ENCODE results near the gene RNF115. TPM values are rescaled to one million over a fixed set of nuclear protein-coding genes. Genes with fewer than 3 reads are reported as not detected.

The RNF115 gene
- total RNA-seq, 1 experiment from 2014 or later, result 17.5 TPM

GRCh38 chr1:145757420-145757819, 66.5 kb downstream of the RNF115 start:
- Histone ChIP-seq H3K9me3 (peaks cover 22% of the 10 kb centered on the region), H3K4me1 (peaks cover 18% of the 10 kb centered on the region), H3K4me3 (ENCODE audit: low read depth, low read length) (no peak overlapping the region), H3K36me3 (ENCODE audit: control insufficient read depth, insufficient read depth, low read length) (peaks cover 2% of the 10 kb centered on the region), H3K27me3 (replicated peaks; ENCODE audit: control insufficient read depth, insufficient read depth, low read length) (no peaks in the 10 kb centered on the region)
- no TSS peak for BruUV-seq (replicated peaks)
- Mint-ChIP-seq H3K4me1 (ENCODE audit: low read depth, unreplicated experiment) (peaks cover under 1% of the 10 kb centered on the region), H3K27ac (ENCODE audit: unreplicated experiment) (no peak overlapping the region), H3K36me3 (ENCODE audit: insufficient read depth, unreplicated experiment) (peaks cover 39% of the 10 kb centered on the region), H3K9me3 (ENCODE audit: unreplicated experiment) (no peaks in the 10 kb centered on the region), H3K4me3 (ENCODE audit: unreplicated experiment) (no peak overlapping the region), H3K27me3 (ENCODE audit: insufficient read depth, unreplicated experiment) (no peaks in the 10 kb centered on the region)
- CTCF ChIA-PET, result no interaction called here
- intact Hi-C loops (cut with micrococcal nuclease; ENCODE audit: unreplicated experiment), result no loop called here
- POLR2A ChIA-PET, result no interaction called here
- TF ChIP-seq CTCF (IDR thresholded peaks at IDR 0.05; ENCODE audit: insufficient read depth in 1 of 2, low read depth in 1 of 2, low read length in 1 of 2, severe bottlenecking in 1 of 2, unreplicated experiment in 1 of 2), result no peak
- DNase-seq, result no peak

- Histone ChIP-seq H3K36me3 (ENCODE audit: control insufficient read depth, insufficient read depth, low read length) (no peaks in the 10 kb centered on the region), H3K27me3 (replicated peaks; ENCODE audit: control insufficient read depth, insufficient read depth, low read length) (no peaks in the 10 kb centered on the region), H3K4me1 (no peaks in the 10 kb centered on the region), H3K9me3 (no peaks in the 10 kb centered on the region), H3K4me3 (ENCODE audit: low read depth, low read length) (no peak overlapping the region)
- no TSS peak for BruUV-seq (replicated peaks)
- Mint-ChIP-seq H3K36me3 (ENCODE audit: insufficient read depth, unreplicated experiment) (peaks cover 40% of the 10 kb centered on the region), H3K27me3 (ENCODE audit: insufficient read depth, unreplicated experiment) (no peaks in the 10 kb centered on the region), H3K4me3 (ENCODE audit: unreplicated experiment) (no peak overlapping the region), H3K4me1 (ENCODE audit: low read depth, unreplicated experiment) (no peaks in the 10 kb centered on the region), H3K27ac (ENCODE audit: unreplicated experiment) (no peak overlapping the region), H3K9me3 (ENCODE audit: unreplicated experiment) (no peaks in the 10 kb centered on the region)
- CTCF ChIA-PET, result interaction anchor here (1.2 kb wide), 1 partner anchor 94 kb away, joined by 4 read pairs; the partner anchor contains the start of gene NUDT17
- POLR2A ChIA-PET, result no interaction called here
- no peak for TF ChIP-seq CTCF (IDR thresholded peaks at IDR 0.05; ENCODE audit: insufficient read depth in 1 of 2, low read depth in 1 of 2, low read length in 1 of 2, severe bottlenecking in 1 of 2, unreplicated experiment in 1 of 2)
- no peak for DNase-seq
- intact Hi-C loops (cut with micrococcal nuclease; ENCODE audit: unreplicated experiment), result no loop called here
Measured at GRCh38 chr1:145751491-145752037, 72.3 kb downstream of the RNF115 start.

GRCh38 chr1:145750426-145750825, 73.5 kb downstream of the RNF115 start:
- Histone ChIP-seq H3K9me3 (no peaks in the 10 kb centered on the region), H3K4me3 (ENCODE audit: low read depth, low read length) (no peak overlapping the region), H3K27me3 (replicated peaks; ENCODE audit: control insufficient read depth, insufficient read depth, low read length) (no peaks in the 10 kb centered on the region), H3K4me1 (no peaks in the 10 kb centered on the region), H3K36me3 (ENCODE audit: control insufficient read depth, insufficient read depth, low read length) (no peaks in the 10 kb centered on the region; the same call in 1 of the 2 replicates)
- Mint-ChIP-seq H3K4me3 (ENCODE audit: unreplicated experiment) (no peak overlapping the region), H3K4me1 (ENCODE audit: low read depth, unreplicated experiment) (no peaks in the 10 kb centered on the region), H3K27me3 (ENCODE audit: insufficient read depth, unreplicated experiment) (no peaks in the 10 kb centered on the region), H3K9me3 (ENCODE audit: unreplicated experiment) (no peaks in the 10 kb centered on the region), H3K27ac (ENCODE audit: unreplicated experiment) (no peak overlapping the region), H3K36me3 (ENCODE audit: insufficient read depth, unreplicated experiment) (peaks cover 40% of the 10 kb centered on the region)
- no peak for TF ChIP-seq CTCF (IDR thresholded peaks at IDR 0.05; ENCODE audit: insufficient read depth in 1 of 2, low read depth in 1 of 2, low read length in 1 of 2, severe bottlenecking in 1 of 2, unreplicated experiment in 1 of 2)
- no peak for DNase-seq
- CTCF ChIA-PET, result no interaction called here
- BruUV-seq (replicated peaks), result no TSS peak
- POLR2A ChIA-PET, result no interaction called here
- intact Hi-C loops (cut with micrococcal nuclease; ENCODE audit: unreplicated experiment), result no loop called here

Measured in Caco-2 (cell line).